UCSD-AML1 (cell line): ENCODE data around the gene RGS14.
A peak's percentile ranks its signal among the peaks of the same experiment; 100 is the strongest.
"Not testable (repeated sequence)": the region's sequence is repeated elsewhere in the genome, so short reads cannot be mapped to it uniquely, and the experiment has no call there.

ENCODE experiments used
- DNase-seq: peaks from one replicate; lab custom pipeline; 2025; ENCODE audit not compliant: unreplicated experiment; lab: John Stamatoyannopoulos, UW

RGS14 gene

DNA sequence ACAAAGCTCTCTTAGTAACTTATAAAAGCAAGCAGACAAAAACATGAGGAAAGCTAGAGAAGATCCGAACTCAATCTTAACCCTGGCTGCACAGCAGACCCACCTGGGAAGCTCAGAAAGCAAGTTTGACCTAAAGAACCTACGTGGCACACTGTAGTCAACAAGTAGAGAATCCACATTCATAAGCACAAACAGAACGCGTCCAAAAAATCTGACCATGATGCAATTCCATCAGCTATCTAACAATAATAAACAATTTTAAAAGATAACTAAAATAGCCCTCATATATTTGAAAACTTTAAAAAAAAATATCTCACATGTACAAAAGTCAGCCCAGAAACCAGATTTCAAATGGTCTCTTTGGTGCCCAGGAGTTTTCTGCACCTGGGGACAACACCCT lies 10.9 kb upstream of the RGS14 start:
- no peak for DNase-seq

DNA sequence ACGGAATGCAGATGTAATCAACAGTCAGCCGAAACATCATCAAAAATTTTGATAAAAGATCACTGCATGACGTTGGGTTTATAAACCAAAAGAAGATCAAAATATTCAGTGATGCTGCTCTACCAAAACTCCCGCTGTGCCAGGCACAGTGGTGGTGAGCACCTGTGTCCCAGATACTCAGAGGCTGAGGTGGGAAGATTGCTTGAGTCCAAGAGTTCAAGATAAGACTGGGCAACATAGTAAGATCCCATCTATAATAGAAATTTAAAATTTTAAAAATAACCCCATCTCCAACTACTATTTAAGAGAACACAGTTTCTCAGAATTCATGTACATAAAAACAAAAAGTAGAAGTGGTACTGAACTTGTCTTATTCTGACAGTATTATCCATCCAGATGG lies 10.0 kb upstream of the RGS14 start:
- DNase-seq, result no peak

- DNase-seq, result no peak
Measured at GRCh38 chr5:177349362-177349647, 8.4 kb upstream of the RGS14 start.

DNA sequence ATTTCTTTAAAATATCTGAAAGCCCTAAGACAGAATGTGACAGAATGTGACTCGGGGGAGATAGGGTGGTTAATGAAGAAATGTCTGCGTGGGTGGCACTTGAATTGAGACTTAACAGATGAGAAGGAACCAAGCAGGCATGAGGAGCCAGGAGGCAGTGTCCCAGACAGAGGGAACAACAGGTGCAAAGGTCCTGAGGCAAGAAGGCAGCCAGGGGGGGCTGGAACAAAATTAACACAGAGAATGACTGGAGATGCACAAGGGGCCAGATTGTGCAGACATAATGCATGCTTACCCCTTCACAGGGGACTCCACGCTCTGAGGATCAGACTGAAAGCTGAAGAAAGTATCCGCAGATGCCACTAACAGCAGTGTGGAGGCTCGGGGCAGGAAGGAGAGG lies 8.0 kb upstream of the RGS14 start:
- DNase-seq, result no peak

DNA sequence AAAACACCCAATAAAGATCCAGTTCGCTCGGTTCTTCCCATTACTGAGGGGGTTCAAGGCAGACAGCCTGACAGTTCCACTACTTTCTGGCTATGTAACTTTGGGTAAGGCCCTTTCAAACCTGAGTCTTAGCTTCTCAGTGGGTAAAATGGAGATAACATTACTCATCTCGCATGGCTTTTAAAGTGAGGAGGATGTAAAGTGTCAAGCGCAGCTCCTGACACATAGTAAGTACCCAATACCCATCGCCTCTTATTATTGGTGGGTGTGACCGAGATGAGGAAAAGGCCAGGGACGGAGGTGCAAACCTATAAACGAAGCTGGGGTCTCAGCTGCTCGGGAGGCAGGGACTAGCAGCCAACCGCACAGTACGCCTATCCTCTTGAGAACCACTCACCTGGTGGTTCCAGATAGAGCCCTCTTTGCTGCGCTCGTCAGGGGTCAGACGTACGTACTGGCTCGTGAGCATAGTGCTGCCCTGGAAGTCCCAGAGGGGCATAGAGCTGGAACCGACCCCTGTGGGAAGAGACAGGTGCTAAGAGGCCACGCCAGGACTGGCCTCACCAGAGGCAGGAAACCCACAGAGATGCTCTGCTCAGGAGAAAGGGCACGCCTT lies 6.8 kb upstream of the RGS14 start:
- no peak for DNase-seq

DNA sequence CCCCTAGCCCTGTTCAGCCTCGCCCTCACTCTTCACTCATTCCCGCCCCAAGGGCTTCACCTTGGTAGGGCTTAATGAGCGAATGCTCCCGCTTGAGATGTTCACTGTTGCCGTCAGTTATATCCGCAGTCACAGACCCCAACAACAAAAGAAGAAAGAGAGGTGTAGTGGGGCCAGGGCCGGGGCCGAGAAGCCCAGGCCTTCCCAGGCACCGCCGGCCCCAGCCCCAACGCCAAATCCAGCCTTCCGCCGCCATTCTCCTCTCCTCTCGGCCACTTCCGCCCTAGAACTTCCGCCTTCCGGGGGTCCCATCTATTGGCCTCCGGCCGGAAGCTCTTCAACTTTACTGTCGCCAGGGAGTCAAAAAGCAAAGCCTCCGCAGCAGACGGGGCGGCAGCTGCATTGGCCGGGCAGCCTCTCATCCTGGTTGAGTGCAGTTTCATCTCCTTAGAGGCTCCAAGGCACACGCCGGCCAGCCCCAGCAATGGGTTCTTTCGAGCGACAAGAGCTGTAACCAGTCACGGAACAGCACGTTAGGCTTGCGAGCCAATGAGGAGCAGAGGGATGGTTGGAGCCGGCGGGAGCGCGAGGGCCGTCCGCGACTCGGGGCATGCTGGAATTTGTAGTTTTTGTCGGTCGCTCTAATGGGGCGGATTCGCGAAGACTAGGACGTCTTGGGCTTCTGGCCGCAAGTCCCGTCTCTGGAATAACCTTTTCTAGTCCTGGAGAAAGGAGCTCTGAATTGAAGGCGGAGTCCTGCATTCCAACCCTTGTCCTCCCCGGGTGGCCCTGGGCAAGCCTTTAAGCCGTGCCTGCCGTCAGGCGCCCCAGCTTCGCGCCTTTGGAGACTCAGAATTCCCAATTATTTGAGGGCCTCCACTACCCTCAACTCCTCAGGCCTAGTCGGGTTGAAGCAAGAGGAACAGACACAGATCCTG lies 6.1 kb upstream of the RGS14 start, which contains the start of gene LMAN2:
Gene LMAN2, minus strand, starts transcription at position 277 of the 938 bp plus-strand sequence. Its CDS starts 21 bp downstream, at position 256.
- DNase-seq, result peak; percentile 90

GRCh38 chr5:177353093-177353492 lies 4.6 kb upstream of the RGS14 start:
- DNase-seq, result no peak

DNA sequence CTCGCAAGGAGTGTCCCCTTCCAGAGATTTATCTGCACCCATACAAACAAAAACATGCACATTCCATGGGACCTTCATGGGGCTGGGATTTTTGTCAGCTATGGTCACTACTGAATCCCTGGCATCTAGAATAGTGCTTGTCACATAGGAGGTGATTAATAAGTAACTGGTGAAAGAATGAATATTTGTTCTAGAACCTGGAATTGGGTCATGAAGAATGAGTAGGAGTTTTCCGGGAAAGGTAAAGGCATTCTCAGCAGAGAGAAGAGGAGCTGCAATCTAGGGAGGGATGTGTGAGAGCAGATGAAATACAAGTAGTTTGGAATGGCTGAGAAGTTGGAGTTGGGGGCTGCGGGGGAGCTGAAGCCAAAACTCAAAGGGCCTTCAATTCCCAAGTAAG lies 3.5 kb upstream of the RGS14 start:
- DNase-seq, result no peak

DNA sequence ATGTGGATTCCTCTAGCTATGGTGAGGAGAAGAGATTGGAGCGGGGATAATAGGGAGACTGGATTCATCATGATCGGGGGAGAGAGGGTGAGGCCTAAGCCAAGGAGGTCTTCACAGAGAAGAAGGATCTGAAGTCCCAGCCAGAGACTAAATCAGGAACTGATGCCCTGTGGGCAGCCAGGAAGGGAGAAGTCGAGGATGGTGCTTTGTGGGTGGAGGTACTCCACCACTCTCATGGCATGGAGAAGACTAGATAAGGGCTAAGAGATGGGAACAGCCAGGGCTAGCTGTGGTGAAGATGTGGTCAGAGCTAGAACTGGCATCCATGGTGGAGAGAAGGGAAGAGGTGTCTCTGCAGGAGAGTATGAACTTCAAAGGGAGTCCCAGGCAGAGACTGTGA lies 3.0 kb upstream of the RGS14 start:
- no peak for DNase-seq

DNA sequence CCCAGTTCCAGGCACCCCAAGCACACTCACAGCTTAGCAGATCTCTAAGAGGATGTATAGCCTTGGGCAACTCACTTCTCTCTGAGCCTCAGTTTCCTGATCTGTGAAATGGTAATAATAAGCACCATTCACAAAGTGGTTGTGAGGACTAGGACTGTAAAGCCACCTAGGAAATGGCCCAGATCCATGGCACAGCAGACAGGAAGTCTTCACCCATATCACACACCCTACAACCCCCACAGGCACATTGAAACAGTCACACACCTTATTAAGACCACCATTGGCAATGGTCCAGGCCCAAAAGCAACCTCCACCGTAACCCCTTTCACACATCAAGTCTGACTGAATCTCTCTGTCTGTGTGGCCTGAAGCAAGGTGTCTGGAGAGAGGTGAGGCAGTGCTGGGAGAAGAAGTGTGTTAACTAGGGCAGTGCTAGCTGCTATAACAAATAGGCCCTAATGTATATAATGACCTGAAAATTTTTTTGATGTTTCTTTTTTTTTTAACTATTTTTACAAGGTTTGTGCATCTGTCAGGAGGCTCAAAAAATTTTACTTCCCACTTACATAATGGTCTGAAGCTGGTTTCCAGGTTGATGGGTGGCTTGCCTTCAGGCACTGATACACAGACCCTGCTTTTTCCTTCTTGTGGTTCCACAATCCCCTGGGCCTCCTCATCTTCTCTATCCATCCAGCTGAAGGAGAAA lies 2.4 kb upstream of the RGS14 start:
- DNase-seq, result no peak

DNA sequence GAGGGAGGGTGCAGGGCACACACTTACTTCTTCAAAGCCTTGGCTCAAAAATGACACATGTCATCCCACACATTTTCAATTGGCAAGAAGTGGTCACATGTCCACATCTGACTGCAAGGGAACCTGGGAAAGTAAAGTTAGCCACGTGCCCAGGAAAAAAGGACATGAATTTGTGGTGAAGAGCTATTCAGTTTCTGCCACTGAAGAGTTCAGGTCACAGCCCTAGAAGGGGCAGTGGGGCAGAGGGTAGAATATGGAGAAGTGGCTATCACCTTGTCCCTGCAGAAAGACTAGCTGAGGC lies 1.9 kb upstream of the RGS14 start:
- DNase-seq, result no peak

GRCh38 chr5:177356746-177357145 lies 978 bp upstream of the RGS14 start:
- DNase-seq, result no peak

GRCh38 chr5:177357146-177357458 lies 622 bp upstream of the RGS14 start:
- DNase-seq, result no peak

DNA sequence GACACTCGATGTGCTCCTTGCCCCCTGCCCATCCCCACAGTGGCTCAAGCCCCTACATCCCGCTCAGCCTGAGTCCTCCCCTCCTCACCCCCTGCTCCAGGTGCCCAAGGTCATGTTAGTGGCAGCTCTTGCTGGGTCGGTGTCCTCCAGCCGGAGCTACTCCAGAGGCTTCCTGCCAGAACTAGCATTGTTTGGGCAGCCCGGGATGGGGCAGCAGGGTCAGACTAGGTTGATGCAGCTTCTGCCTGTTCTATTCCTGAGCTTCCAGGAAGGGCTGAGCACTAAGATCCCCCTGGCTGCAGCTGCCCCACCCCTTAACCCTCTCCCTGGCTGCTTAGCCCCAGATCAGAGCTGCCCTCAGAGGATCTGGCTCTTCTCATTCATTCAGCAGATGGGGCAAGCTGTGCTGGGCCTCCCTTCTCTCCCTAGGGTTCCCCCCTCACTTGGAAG lies 671 bp downstream of the RGS14 start:
- no peak for DNase-seq

DNA sequence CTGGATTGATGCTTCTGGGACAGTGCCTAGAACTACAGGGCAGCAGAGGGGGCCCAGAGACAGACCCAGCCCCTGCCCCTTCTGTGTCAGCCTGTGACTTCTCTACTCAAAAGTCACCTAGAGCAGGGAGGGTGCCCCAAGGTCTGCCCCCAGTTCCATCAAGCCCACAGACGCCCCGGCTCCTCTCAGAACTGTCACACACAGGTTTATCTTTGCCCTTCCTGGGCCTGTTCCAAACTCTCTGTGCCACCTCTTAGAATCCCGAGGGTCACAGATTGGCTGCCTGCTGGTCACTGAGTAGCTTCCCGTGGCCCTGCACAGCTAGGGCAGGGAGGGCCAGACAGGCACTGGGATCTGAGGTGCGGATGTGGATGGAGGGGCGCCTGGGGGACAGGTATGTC lies 1.7 kb downstream of the RGS14 start:
- no peak for DNase-seq

DNA sequence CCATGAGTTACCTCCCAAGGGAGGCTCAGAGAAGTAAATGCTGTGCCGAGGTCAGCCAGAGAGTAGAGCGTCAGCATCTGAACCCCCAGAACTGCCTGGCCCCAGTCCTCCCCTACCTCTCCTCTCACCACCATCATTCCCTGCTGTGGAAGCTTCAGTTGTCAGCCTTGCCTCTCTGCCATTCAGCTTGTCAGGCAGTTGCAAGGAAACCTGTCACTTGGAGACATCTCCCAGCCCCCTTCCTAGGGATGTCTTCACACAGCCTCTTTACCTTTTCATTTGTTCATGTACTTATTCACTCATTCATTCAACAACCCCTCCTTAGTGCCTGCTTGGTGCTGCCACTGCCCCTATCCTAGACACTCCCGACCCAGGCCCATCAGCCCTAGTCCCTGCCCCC lies 2.1 kb downstream of the RGS14 start:
- no peak for DNase-seq

DNA sequence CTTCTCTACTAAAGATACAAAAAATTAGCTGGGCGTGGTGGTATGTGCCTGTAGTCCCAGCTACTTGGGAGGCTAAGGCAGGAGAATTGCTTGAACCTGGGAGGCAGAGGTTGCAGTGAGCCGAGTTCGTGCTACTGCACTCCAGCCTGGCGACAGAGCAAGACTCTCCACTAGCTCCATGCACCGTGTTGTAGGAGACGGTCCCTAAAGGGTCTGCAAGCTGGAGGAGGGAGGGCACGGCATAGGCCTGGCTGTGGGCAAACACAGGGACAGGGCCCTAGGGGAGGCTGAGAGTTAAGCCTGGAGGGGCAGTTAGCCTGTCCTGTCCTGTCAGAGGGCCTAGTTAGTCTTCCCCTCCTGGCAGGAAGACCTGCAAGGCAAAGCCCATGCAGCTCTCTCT lies 3.0 kb downstream of the RGS14 start:
- not testable (repeated sequence) for DNase-seq

DNA sequence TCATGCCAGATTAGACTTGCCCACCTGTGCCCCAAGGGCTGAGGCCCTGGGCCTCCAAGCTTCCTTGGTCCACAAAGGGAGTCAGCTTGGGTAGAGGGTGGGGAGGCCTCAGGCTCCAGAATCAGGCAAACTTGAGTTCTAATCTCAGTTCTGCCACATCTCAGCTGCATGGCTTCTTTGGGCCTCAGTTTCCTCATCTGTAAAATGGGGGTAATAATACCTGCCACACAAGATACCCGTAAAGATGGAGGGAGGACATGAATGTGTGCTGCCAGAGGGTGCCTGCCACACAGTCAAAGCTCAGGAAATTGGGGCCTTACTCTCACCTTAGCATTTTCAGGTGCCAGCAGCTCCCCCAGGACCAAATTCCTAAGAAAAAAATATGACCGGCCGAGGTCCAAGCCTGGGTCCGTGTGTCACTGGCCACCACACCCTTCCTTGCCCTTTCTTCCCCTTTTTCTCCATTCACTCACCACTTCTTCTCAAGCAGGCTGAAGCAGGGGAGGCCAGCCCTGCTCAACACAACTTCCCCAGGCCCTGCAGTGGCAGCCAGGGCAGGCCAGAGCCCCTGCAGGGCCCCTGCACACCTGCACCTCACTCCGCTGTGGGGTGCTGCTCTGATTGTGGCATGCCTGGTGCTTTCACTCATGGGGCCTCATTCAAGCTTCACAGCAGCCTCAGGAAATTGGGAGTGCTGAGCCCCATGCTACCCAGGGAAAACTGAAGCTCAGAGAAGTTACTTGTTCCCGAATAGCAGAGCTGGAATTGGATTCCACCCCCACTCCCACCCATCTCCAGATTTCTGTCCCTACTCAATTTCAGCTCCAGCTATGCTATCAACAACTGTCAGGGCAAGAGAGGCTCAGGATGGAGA lies 3.9 kb downstream of the RGS14 start:
- DNase-seq, result no peak

- no peak for DNase-seq
Measured at GRCh38 chr5:177362292-177362609, 4.5 kb downstream of the RGS14 start.

GRCh38 chr5:177362610-177363507 lies 5.1 kb downstream of the RGS14 start:
- no peak for DNase-seq

GRCh38 chr5:177363565-177363964 lies 5.8 kb downstream of the RGS14 start:
- no peak for DNase-seq
